K562 (cell line): Measurements from ENCODE around the gene KMT5C.

Source experiments
- CHD1 ChIP-seq: fragments of 200-600 bp; sonication (generic); IDR thresholded peaks from one replicate; pipeline ENCODE4 v1.6.1; 2012; ENCODE audit warnings: mild to moderate bottlenecking, moderate library complexity, low read length, inconsistent platforms
- EGR1 ChIP-seq: fragments of 450-650 bp; conservative IDR thresholded peaks from 2 replicates; pipeline ENCODE4 v1.6.1; 2017; ENCODE audit warnings: mild to moderate bottlenecking
- ELF1 ChIP-seq: fragments of 200-800 bp; sonication (Bioruptor generic); IDR thresholded peaks from 2 replicates; pipeline ENCODE4 v1.6.1; 2016; ENCODE audit warnings: missing genetic modification characterization, missing compliant biosample characterization
- FOXA1 ChIP-seq: fragments of 450-650 bp; IDR thresholded peaks from 2 replicates; pipeline ENCODE4 v1.6.1; 2016; ENCODE audit warnings: mild to moderate bottlenecking, borderline replicate concordance
- FOXP1 ChIP-seq: sonication (generic); formaldehyde crosslinking; IDR thresholded peaks from 2 replicates; pipeline ENCODE4 v1.8.0; 2022; ENCODE audit warnings: mild to moderate bottlenecking, missing genetic modification reagents
- GABPA ChIP-seq: fragments of 200-800 bp; sonication (Bioruptor generic); conservative IDR thresholded peaks from 2 replicates; pipeline ENCODE4 v1.6.1; 2016; ENCODE audit warnings: low read depth, missing genetic modification characterization, missing compliant biosample characterization
- POLR2A ChIP-seq: fragments of 450-650 bp; conservative IDR thresholded peaks from 2 replicates; pipeline ENCODE4 v1.6.1; 2016
- ZC3H4 ChIP-seq: sonication (generic); formaldehyde crosslinking; IDR thresholded peaks from 2 replicates; pipeline ENCODE4 v1.9.0; 2021; ENCODE audit warnings: missing genetic modification reagents, borderline replicate concordance
- ZNF274 ChIP-seq: IDR thresholded peaks from 2 replicates; pipeline ENCODE4 v1.6.1; 2011; ENCODE audit warnings: low read depth, mild to moderate bottlenecking, low read length, moderate library complexity, borderline replicate concordance
- ZNF764 ChIP-seq: fragments of 250-450 bp; sonication (Bioruptor Pico); IDR thresholded peaks from 2 replicates; pipeline ENCODE4 v1.4.0; 2020; ENCODE audit warnings: low read depth, mild to moderate bottlenecking, moderate library complexity

DNA sequence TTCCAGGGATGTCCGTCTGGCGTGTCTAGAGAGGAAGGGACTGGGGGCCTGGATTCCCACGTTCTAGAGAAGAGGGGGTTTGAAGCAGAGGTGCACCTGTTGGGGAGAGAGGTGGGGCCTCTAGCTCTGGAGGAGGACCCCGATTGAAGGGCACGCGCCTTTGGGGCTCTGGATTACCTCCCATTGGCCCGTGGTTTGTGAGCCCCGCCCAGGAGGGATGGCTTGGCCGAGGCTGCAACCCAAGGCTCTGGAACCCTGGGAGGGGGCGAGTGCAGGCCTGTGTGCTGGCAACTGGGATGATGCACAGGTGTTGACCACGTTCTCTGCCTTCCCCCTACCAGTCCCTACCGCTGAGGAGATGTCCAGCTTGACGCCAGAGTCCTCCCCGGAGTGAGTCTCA lies 34.7 kb upstream of the KMT5C start:
- TF ChIP-seq POLR2A (no peak), ZNF274 (no peak), ELF1 (tag) (no peak), ZNF764 (CRISPR knock-in tag) (no peak), FOXP1 (no peak), CHD1 (no peak), EGR1 (no peak), FOXA1 (no peak), ZC3H4 (CRISPR knock-in tag) (no peak), GABPA (tag) (no peak)
